ENCODE measurements around the gene NR2C2.

The NR2C2 gene

DNA sequence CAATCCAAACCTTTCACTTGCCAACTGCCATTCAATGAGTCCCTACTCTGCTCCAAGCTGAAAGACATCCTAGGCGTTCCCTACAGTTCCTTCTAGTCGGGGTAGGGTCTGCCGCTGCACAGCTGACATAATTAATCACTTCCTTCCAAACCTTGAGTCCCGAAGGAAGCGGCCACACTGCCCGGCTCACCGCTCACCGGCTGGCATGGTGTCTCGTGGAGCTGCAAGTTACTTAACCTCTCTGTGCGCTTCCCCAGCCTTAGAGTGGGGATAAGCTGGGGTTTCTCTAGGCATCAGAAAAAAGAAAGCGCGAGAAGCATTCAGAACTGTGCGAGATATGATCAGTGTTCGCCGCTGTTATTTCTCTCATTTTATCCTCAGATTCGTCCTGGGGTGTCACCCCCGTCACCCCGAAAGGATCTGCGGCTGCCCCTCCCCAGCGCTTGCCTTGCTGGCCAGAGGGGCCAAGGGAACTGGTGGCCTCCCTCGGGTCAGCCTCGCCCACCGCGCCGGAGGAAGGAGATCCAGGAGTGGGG is 117.0 kb downstream of the NR2C2 start:
- no peak for DNase-seq (ENCODE audit: low spot score)

GRCh38 chr3:15064835-15065549 is 117.6 kb downstream of the NR2C2 start, which contains the start of gene MRPS25:
Gene MRPS25 (minus strand): TSS chr3:15065315. CDS start chr3:15065194, 121 bp downstream.
- peak; percentile 85 for DNase-seq (ENCODE audit: low spot score)

DNA sequence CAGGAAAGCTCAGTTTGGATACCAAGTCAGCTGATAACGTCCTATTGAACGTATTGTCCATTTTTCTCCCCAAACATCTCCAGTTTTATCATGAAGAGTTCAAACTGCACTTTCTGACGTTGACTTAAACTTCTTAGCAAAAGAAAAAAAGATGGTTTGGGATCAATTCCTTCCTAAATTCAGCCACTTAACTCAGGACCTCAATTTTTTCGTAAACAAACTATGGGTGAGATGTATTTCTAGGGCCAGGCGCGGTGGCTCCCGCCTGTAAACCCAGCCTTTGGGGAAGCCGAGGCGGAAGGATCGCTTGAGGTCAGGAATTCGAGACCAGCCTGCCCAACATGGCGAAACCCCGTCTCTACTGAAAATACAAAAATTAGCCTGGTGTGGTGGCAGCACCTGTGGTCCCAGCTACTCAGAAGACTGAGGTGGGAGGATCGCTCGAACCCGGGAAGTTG is 118.2 kb downstream of the NR2C2 start:
- no peak for DNase-seq (ENCODE audit: low spot score)

- no peak for DNase-seq (ENCODE audit: low spot score)
Measured at GRCh38 chr3:15066467-15066866, 119.1 kb downstream of the NR2C2 start.

DNA sequence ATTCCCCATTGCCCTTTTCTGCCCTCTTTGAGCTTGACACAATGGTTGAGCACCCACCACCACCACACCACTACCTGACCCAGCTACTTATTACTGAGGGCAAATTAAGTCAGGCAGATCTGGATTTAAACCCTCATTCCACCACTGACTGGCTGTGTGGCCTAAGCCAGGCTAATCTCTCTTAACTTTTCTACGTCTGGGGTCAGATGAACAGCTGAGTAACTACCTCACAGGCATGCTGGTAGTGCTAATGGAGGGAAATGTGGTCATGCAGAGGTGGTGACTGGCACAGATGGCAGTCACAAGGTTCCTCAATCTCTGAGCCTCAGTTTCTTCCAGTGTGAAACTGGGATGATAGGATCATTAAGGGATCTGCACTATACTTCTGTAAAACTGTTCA is 122.1 kb downstream of the NR2C2 start:
- no peak for DNase-seq (ENCODE audit: low spot score)

- DNase-seq (ENCODE audit: low spot score) = no peak
Measured at GRCh38 chr3:15071699-15072098, 124.3 kb downstream of the NR2C2 start.

- DNase-seq (ENCODE audit: low spot score) = no peak
Measured at GRCh38 chr3:15074500-15074899, 127.1 kb downstream of the NR2C2 start.

DNA sequence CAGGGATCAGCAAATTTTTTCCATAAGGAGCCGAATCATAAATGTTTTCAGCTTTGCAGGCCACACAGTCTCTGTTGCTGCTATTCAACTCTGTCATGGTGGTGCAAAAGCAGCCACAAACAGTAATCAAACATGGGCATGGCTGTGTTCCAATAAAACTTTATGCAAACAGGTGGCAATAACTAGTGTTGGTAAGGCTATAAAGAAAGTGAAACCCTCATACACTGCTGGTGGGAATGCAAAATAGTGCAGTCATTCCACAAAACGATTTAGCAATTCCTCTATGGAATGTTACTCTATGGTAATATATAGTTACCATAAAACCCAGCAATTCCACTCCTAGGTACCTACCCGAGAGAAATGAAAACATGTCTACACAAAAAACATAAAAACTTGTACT is 131.7 kb downstream of the NR2C2 start:
- no peak for DNase-seq (ENCODE audit: low spot score)

GRCh38 chr3:15081960-15082664 is 134.7 kb downstream of the NR2C2 start:
- DNase-seq (ENCODE audit: low spot score) = no peak

DNA sequence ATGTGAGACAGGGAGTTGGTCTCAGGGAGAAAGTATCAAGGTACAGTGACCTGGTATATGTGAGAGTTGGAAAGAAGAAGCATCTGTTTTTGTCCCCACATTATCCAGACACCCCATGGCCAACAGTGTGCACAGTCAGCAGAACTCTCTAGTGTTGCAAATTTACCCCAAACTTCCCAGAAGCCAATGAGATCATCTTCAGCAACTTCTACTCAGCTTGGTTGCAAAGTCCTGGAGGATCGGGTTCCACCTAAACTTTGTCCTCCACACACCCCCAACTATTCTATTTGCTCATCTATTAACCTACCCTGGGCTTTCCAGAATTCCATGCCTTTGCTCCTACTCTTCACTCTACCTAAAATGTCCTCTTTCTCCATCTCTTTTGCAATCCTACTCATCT is 135.9 kb downstream of the NR2C2 start:
- DNase-seq (ENCODE audit: low spot score) = no peak

DNA sequence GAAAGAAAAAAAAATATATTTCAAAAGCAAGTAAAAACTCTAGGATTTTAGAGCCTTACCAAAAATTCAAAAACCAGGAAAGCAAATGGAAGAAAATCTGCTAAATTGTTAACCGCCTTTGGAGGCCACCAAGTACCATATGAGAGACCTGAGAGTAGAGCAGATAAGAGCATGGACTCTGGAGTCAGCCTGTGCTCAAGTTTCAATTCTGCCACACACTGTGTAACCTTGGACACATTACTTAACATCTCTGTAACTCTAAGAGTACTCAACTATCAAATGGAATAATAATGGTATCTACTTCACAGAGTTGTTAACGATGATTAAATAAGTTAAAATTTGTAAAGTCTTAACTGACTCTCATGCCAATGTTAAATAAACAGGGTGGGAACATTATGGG is 138.9 kb downstream of the NR2C2 start:
- DNase-seq (ENCODE audit: low spot score) = no peak

DNA sequence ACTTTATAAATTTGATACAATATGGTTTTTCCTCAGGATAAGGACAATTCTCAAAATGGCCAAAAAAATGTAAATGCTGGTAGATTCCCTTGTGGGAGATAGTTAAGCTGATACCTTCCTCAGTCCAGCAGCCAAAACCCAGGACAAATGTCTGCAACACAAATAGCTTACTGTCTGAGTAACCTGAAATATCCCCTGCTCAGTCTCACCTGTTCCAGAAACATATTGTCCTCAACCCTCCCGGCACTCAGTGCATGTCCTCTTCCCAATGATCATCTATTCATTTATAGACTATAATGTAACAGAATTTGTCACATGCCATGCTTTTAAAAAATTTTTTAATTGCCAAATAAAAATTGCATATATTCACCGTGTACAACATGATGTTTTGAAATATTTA is 139.3 kb downstream of the NR2C2 start:
- no peak for DNase-seq (ENCODE audit: low spot score)

GRCh38 chr3:15089201-15089600 is 141.8 kb downstream of the NR2C2 start:
- no peak for DNase-seq (ENCODE audit: low spot score)

GRCh38 chr3:15091575-15091974 is 144.2 kb downstream of the NR2C2 start:
- no peak for DNase-seq (ENCODE audit: low spot score)

- no peak for DNase-seq (ENCODE audit: low spot score)
Measured at GRCh38 chr3:15092686-15093085, 145.3 kb downstream of the NR2C2 start.

DNA sequence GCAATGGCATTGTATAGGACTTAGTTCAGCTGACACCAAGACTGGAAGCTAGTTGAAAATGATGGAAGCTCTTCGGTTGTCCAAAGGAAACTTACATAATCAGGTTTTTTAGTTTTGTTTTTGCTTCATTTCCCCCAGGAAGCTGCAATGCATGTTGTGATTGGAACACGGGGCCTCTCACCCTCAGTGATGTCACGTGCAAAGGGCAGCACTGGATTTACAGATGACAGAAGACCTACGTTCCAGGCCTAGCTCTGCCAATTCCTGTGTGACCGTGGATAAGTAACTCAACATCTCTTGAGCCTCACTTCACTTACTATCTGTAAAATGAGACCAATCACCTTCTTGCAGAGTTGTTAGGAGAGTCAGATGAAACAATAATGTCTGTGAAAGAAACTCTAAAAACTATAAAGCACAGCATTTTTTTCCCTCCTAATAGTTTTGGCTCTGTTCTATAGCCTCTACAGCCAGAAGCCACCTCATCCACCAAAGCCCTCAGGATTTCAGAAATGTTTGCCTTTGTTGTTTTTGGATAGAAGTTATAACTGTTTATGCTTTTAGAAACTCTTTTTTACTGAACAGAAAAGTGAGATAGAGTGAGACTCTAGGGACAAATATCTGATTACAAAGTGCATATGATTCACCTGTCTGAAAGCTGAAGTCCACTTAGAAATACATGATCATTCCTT is 146.9 kb downstream of the NR2C2 start:
- no peak for DNase-seq (ENCODE audit: low spot score)

- DNase-seq (ENCODE audit: low spot score) = peak; percentile 45
Measured at GRCh38 chr3:15096046-15096445, 148.7 kb downstream of the NR2C2 start.

GRCh38 chr3:15097891-15098290 is 150.5 kb downstream of the NR2C2 start:
- no peak for DNase-seq (ENCODE audit: low spot score)
